Uterus (tissue), 2 donors: ENCODE measurements around the gene C11orf54.

Experiments
- CTCF ChIP-seq, 4 experiments: fragments of 200-600 bp in 2 of 4; fragments of 450-650 bp in 2 of 4; sonication (generic) in 2 of 4; IDR thresholded peaks; one replicate each; pipeline ENCODE4 v1.5.1; 2016 to 2019; ENCODE audit warnings: antibody characterized with exemption in 4 of 4, mild to moderate bottlenecking in 2 of 4, moderate library complexity in 1 of 4
- POLR2A ChIP-seq, 2 donors: fragments of 450-650 bp; IDR thresholded peaks; one replicate each; pipeline ENCODE4 v1.6.1; 2016; ENCODE audit warnings: antibody characterized with exemption in 2 of 2, mild to moderate bottlenecking in 1 of 2, moderate library complexity in 1 of 2

DNA sequence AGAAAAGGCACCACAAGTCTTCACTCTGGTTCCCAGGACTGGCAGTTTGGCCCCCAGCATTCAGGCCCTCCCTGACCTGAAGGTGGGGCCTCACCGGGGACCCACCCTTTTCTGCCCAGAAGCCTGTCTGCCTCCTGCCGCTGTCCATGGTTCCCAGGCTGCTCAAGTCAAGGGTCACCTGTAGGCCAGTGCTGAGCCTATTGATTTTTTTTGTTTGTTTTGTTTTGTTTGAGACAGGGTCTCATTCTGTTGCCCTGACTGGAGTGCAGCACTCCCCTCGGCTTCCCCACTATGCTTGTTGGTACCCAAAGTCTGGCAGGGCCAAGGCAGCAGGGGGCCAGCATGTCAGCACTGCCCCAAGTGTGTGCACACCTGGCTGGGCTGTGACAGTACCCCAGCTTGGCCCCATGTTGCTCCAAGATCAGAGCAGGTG lies 31.6 kb downstream of the C11orf54 start:
- no peak for TF ChIP-seq POLR2A (IDR thresholded peaks at IDR 0.05)
- TF ChIP-seq CTCF (IDR thresholded peaks at IDR 0.05) = no peak
